K562 (cell line): ENCODE results near the gene MYBPHL. TPM values are rescaled to one million over a fixed set of nuclear protein-coding genes. Genes with fewer than 3 reads are reported as not detected.

Experiments used
- ATAC-seq: fragments of 200-7000 bp; cut with Tn5 transposase; 3 replicates; pipeline ENCODE4 v1.9.1; 2020; ENCODE audit warnings: moderate library complexity
- BruUV-seq: library from RNA; stranded (reverse); fragments of 400-500 nt; replicated peaks from 2 replicates; lab custom pipeline; 2021; lab: Mats Ljungman, UMichigan
- CTCF ChIA-PET: fragments of 300-600 bp; formaldehyde crosslinking; extraction: SDS; loops from one replicate; lab custom pipeline; 2021; ENCODE audit warnings: low intra/inter-chr PET ratio; lab: Yijun Ruan, JAX
- POLR2A ChIA-PET: fragments of 300-600, 350-650 bp; sonication (Branson Sonifier 250); formaldehyde crosslinking; extraction: SDS; loops from one replicate; lab custom pipeline; 2021; ENCODE audit warnings: antibody characterized with exemption, inconsistent platforms; lab: Yijun Ruan, JAX
- DNase-seq, 4 experiments: peaks; one replicate each; pipeline versions ENCODE4 v3.0.0 to v3.0.0-alpha.2; 2011 to 2018; ENCODE audit warnings: low spot score in 3 of 4, mixed read lengths in 3 of 4; ENCODE audit errors: extremely low read depth in 1 of 4
- FAIRE-seq: peaks from 2 replicates; lab custom pipeline; 2011; peaks lifted over from hg19 to GRCh38; lab: Jason Lieb, UNC
- H2AFZ ChIP-seq: 2 replicates; pipeline ENCODE4 v1.6.0; 2011; ENCODE audit warnings: low read depth, low read length, control low read depth, inconsistent platforms
- H3K27ac ChIP-seq: fragments of 200-600 bp; 3 replicates; pipeline ENCODE4 v1.8.0; 2011; ENCODE audit warnings: low read depth, mild to moderate bottlenecking, control low read depth, inconsistent platforms, low read length, moderate library complexity, mixed read lengths; ENCODE audit errors: extremely low read depth
- H3K27me3 ChIP-seq, 2 experiments: fragments of 300-600 bp in 1 of 2; 2 replicates in 1 of 2; 3 replicates in 1 of 2; pipeline versions ENCODE4 v1.6.0 to v1.8.0; 2011; ENCODE audit warnings: inconsistent platforms in 2 of 2, low read length in 2 of 2, mild to moderate bottlenecking in 1 of 2, mixed read lengths in 1 of 2, moderate library complexity in 1 of 2; ENCODE audit not compliant: control insufficient read depth in 2 of 2, insufficient read depth in 2 of 2
- H3K36me3 ChIP-seq: fragments of 300-600 bp; 3 replicates; pipeline ENCODE4 v1.8.0; 2011; ENCODE audit warnings: mild to moderate bottlenecking, low read length, inconsistent platforms; ENCODE audit not compliant: control insufficient read depth, insufficient read depth
- H3K4me1 ChIP-seq, 2 experiments: fragments of 200-600 bp in 1 of 2; replicated peaks in 1 of 2; 2 replicates in 1 of 2; 3 replicates in 1 of 2; pipeline versions ENCODE4 v1.5.1 to v1.8.0; 2011; ENCODE audit warnings: inconsistent platforms in 2 of 2, low read length in 2 of 2, mild to moderate bottlenecking in 1 of 2, mixed read lengths in 1 of 2, moderate library complexity in 1 of 2; ENCODE audit not compliant: control insufficient read depth in 2 of 2, insufficient read depth in 2 of 2
- H3K4me2 ChIP-seq: 2 replicates; pipeline ENCODE4 v1.6.1; 2011; ENCODE audit warnings: low read length, control low read depth, inconsistent platforms, mixed read lengths; ENCODE audit not compliant: insufficient read depth
- H3K4me3 ChIP-seq: fragments of 200-600 bp; sonication (generic), shearing (Covaris generic); 2 replicates; pipeline ENCODE4 v1.5.1; 2016; ENCODE audit warnings: control low read depth, inconsistent platforms
- H3K79me2 ChIP-seq: fragments of 200-600 bp; 3 replicates; pipeline ENCODE4 v1.8.0; 2011; ENCODE audit warnings: low read length, inconsistent platforms; ENCODE audit not compliant: control insufficient read depth, insufficient read depth
- H3K9ac ChIP-seq, 2 experiments: 2 replicates each; pipeline versions ENCODE4 v1.6.0 to v1.6.1; 2011; ENCODE audit warnings: low read depth in 2 of 2, low read length in 2 of 2, control low read depth in 1 of 2, inconsistent platforms in 1 of 2, mild to moderate bottlenecking in 1 of 2, mixed read lengths in 1 of 2; ENCODE audit not compliant: insufficient read depth in 1 of 2
- H3K9me1 ChIP-seq: one replicate; pipeline ENCODE4 v1.6.0; 2011; ENCODE audit warnings: inconsistent platforms, mild to moderate bottlenecking, low read length, moderate library complexity; ENCODE audit not compliant: control insufficient read depth, insufficient read depth
- H3K9me3 ChIP-seq: replicated peaks from 2 replicates; pipeline ENCODE4 v1.5.1; 2011; ENCODE audit warnings: low read depth, low read length, inconsistent platforms; ENCODE audit not compliant: control insufficient read depth, insufficient read depth
- H4K20me1 ChIP-seq: replicated peaks from 2 replicates; pipeline ENCODE4 v1.6.1; 2011; ENCODE audit warnings: low read length, inconsistent platforms, mixed read lengths; ENCODE audit not compliant: control insufficient read depth, insufficient read depth
- ADNP ChIP-seq: fragments of 200-800 bp; sonication (Bioruptor generic); IDR thresholded peaks from 2 replicates; pipeline ENCODE4 v1.6.1; 2016; ENCODE audit warnings: missing genetic modification characterization, missing compliant biosample characterization
- BHLHE40 ChIP-seq: IDR thresholded peaks from 2 replicates; pipeline ENCODE4 v1.6.1; 2011; ENCODE audit warnings: low read length, improper control_type of control experiment
- CBX1 ChIP-seq: sonication (generic); IDR thresholded peaks from 2 replicates; pipeline ENCODE4 v1.6.1; 2016; ENCODE audit warnings: antibody characterized with exemption, low read depth, mild to moderate bottlenecking
- CEBPZ ChIP-seq: fragments of 150-350 bp; IDR thresholded peaks from 2 replicates; pipeline ENCODE4 v1.6.1; 2014; ENCODE audit warnings: low read depth, mild to moderate bottlenecking, low read length, borderline replicate concordance
- CSDE1 ChIP-seq, 2 experiments: fragments of 450-650 bp; IDR thresholded peaks; 2 replicates each; pipeline ENCODE4 v1.6.1; 2016; ENCODE audit warnings: mild to moderate bottlenecking in 1 of 2
- HOXB6 ChIP-seq: fragments of 250-450 bp; sonication (Bioruptor Pico); IDR thresholded peaks from 2 replicates; pipeline ENCODE4 v1.5.1; 2022; ENCODE audit warnings: mild to moderate bottlenecking, borderline replicate concordance
- NCOR1 ChIP-seq: fragments of 450-650 bp; IDR thresholded peaks from 2 replicates; pipeline ENCODE4 v1.6.1; 2016; ENCODE audit warnings: mild to moderate bottlenecking, moderate library complexity
- POLR2B ChIP-seq: fragments of 450-650 bp; IDR thresholded peaks from 2 replicates; pipeline ENCODE4 v1.6.1; 2018; ENCODE audit warnings: low read depth; ENCODE audit not compliant: partially characterized antibody
- SMARCB1 ChIP-seq: IDR thresholded peaks from 2 replicates; pipeline ENCODE4 v1.6.1; 2011; ENCODE audit warnings: improper control_type of control experiment, low read depth; ENCODE audit not compliant: insufficient read length
- TFAM ChIP-seq: fragments of 250-450 bp; sonication (Bioruptor Pico); conservative IDR thresholded peaks from 2 replicates; pipeline ENCODE4 v1.5.0; 2021; ENCODE audit warnings: mild to moderate bottlenecking, moderate library complexity
- WHSC1 ChIP-seq: IDR thresholded peaks from one replicate; pipeline ENCODE4 v1.6.1; 2012; ENCODE audit warnings: low read length, control low read depth, inconsistent platforms
- WGBS: fragments of 100-300 bp; shearing (Covaris generic); methylation state at CpG from one replicate; pipeline ENCODE4 v1.1.6; 2016; ENCODE audit warnings: low coverage, mixed read lengths; ENCODE audit not compliant: insufficient coverage; ENCODE audit errors: missing lambda C conversion rate; 5-methylcytosine and 5-hydroxymethylcytosine counted together
- in situ Hi-C: fragments of 300-500 bp; cut with MboI; formaldehyde crosslinking; loops from 4 replicates; pipeline ENCODE4 v1.15.0; 2018; ENCODE audit warnings: inconsistent platforms, mixed read lengths
- intact Hi-C: fragments of 100-400 bp; cut with micrococcal nuclease; formaldehyde crosslinking; loops from 2 replicates; pipeline ENCODE4 v1.14.2; 2022
- polyA plus RNA-seq, 8 experiments: library from polyadenylated mRNA; depleted of rRNA in 4 of 8; stranded (reverse) in 5 of 8; unstranded in 3 of 8; fragments of >200 nt; fragmentation: Nextera tagmentation in 2 of 8; fragmentation: Illumina TruSeq in 1 of 8; extraction: Ambion mirVana in 2 of 8; extraction: Trizol in 1 of 8; gene quantifications; 2 replicates each; pipeline versions ENCODE4 v1.2.1 to v1.2.3, GENCODE V29; 2011 to 2014; ENCODE audit warnings: inconsistent platforms in 1 of 8, missing spikeins in 1 of 8
- total RNA-seq, 7 experiments: library from RNA; depleted of rRNA in 6 of 7; stranded (reverse); fragments of >200 nt in 6 of 7; fragmentation: Illumina TruSeq in 2 of 7; extraction: Trizol in 2 of 7; gene quantifications; 2 replicates each; pipeline versions ENCODE4 v1.2.1 to v1.2.3, GENCODE V29; 2011 to 2021; ENCODE audit warnings: low replicate concordance in 1 of 7
- TF ChIP-seq, protein P1 (sequence below): sonication (generic); formaldehyde crosslinking; IDR thresholded peaks from 2 replicates; pipeline ENCODE4 v1.8.0; 2022; ENCODE audit warnings: mild to moderate bottlenecking, missing genetic modification reagents, borderline replicate concordance

MYBPHL gene
- total and polyA plus RNA-seq, 9 of the 15 experiments (the other 6 are each of a cell fraction or from before 2014, with no cell fraction given): 0.20 to 1.9 (median 0.33) TPM

DNA sequence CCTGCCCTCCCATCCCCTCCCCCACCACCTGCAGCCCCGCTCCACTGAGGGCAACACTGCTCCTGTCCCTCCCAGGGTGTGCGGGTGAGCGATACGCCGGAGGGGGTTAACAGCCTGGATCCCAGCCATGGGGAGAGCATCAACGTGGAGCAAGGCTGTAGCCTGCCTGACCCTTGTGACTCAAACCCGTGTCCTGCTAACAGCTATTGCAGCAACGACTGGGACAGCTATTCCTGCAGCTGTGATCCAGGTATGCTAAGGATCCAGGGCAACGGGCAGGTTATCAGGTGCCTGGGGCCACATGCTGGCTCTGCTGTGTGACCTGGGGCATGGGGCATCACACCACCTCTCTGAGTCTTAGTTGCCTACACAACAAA is 42.4 kb downstream of the MYBPHL start:
- H3K9ac ChIP-seq: no peak overlapping the region
- H3K9me3 ChIP-seq: no peaks in the 10 kb centered on the region
- peaks cover 49% of the 10 kb centered on the region; the same call in 2 of the 3 replicates for H3K36me3 ChIP-seq
- H3K27me3 ChIP-seq: no peaks in the 10 kb centered on the region
- no TSS peak for BruUV-seq
- WGBS: 65% methylated on average over 9 of the region's 9 CpGs
- H3K27ac ChIP-seq: no peak overlapping the region
- intact Hi-C loops (loop anchor here (10.0 kb wide), 1 partner anchor 150 kb away; the partner anchor contains the start of gene ELAPOR1), in situ Hi-C loops (loop anchor here (5.0 kb wide), 2 partner anchors 138 to 268 kb away; no protein-coding TSS in a partner anchor)
- H3K4me2 ChIP-seq: no peak overlapping the region
- peaks cover 0 to 31% of the 10 kb centered on the region in 2 experiments; a peak in 2 of 5 replicates for H3K4me1 ChIP-seq
- ChIA-PET POLR2A (interaction anchor here (0.6 to 1.6 kb wide), 5 partner anchors 16 to 146 kb away, joined by 3 to 7 read pairs (median 3); partner anchors contain the start of gene PSRC1), CTCF (interaction anchor here (0.6 to 5.5 kb wide), 4 partner anchors 63 to 268 kb away, joined by 3 to 91 read pairs (median 30); partner anchors contain the start of gene SORT1)
- no peaks in the 10 kb centered on the region for H3K9me1 ChIP-seq
- FAIRE-seq (no peak), DNase-seq (no peak), ATAC-seq (no peak)
- H3K79me2 ChIP-seq: no peaks in the 10 kb centered on the region
- H4K20me1 ChIP-seq: no peaks in the 10 kb centered on the region
- no peak overlapping the region for H2AFZ ChIP-seq
- no peak overlapping the region for H3K4me3 ChIP-seq
- TF ChIP-seq HOXB6 (CRISPR knock-in tag): no peak
- TF ChIP-seq SMARCB1: no peak
- no peak for TF ChIP-seq POLR2B
- TF ChIP-seq, protein P1, sequence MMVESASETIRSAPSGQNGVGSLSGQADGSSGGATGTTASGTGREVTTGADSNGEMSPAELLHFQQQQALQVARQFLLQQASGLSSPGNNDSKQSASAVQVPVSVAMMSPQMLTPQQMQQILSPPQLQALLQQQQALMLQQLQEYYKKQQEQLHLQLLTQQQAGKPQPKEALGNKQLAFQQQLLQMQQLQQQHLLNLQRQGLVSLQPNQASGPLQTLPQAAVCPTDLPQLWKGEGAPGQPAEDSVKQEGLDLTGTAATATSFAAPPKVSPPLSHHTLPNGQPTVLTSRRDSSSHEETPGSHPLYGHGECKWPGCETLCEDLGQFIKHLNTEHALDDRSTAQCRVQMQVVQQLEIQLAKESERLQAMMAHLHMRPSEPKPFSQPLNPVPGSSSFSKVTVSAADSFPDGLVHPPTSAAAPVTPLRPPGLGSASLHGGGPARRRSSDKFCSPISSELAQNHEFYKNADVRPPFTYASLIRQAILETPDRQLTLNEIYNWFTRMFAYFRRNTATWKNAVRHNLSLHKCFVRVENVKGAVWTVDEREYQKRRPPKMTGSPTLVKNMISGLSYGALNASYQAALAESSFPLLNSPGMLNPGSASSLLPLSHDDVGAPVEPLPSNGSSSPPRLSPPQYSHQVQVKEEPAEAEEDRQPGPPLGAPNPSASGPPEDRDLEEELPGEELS: no peak
- no peak for TF ChIP-seq CBX1
- TF ChIP-seq ADNP (tag): no peak
- no peak for TF ChIP-seq CEBPZ
- TF ChIP-seq NCOR1: no peak
- TF ChIP-seq TFAM: no peak
- TF ChIP-seq CSDE1 (IDR thresholded peaks at IDR 0.05): no peak
- TF ChIP-seq BHLHE40: no peak
- no peak for TF ChIP-seq WHSC1
